IPS-15b (cell line): ENCODE measurements around the gene ELP6.

ENCODE experiments used
- H3K27me3 ChIP-seq: one replicate; pipeline ENCODE4 v1.6.1; 2013; ENCODE audit warnings: low read length; ENCODE audit not compliant: control insufficient read depth, insufficient read depth
- H3K36me3 ChIP-seq: one replicate; pipeline ENCODE4 v1.6.1; 2013; ENCODE audit warnings: low read length; ENCODE audit not compliant: control insufficient read depth, insufficient read depth
- H3K4me1 ChIP-seq: one replicate; pipeline ENCODE4 v1.6.1; 2013; ENCODE audit warnings: mild to moderate bottlenecking, low read length; ENCODE audit not compliant: control insufficient read depth, insufficient read depth
- H3K4me3 ChIP-seq: one replicate; pipeline ENCODE4 v1.5.1; 2013; ENCODE audit warnings: low read depth, low read length
- H3K9ac ChIP-seq: one replicate; pipeline ENCODE4 v1.6.1; 2013; ENCODE audit warnings: low read depth, mild to moderate bottlenecking, low read length
- H3K9me3 ChIP-seq: one replicate; pipeline ENCODE4 v1.6.1; 2013; ENCODE audit warnings: mild to moderate bottlenecking, low read length; ENCODE audit not compliant: control insufficient read depth, insufficient read depth

The ELP6 gene, protein sequence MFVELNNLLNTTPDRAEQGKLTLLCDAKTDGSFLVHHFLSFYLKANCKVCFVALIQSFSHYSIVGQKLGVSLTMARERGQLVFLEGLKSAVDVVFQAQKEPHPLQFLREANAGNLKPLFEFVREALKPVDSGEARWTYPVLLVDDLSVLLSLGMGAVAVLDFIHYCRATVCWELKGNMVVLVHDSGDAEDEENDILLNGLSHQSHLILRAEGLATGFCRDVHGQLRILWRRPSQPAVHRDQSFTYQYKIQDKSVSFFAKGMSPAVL

DNA sequence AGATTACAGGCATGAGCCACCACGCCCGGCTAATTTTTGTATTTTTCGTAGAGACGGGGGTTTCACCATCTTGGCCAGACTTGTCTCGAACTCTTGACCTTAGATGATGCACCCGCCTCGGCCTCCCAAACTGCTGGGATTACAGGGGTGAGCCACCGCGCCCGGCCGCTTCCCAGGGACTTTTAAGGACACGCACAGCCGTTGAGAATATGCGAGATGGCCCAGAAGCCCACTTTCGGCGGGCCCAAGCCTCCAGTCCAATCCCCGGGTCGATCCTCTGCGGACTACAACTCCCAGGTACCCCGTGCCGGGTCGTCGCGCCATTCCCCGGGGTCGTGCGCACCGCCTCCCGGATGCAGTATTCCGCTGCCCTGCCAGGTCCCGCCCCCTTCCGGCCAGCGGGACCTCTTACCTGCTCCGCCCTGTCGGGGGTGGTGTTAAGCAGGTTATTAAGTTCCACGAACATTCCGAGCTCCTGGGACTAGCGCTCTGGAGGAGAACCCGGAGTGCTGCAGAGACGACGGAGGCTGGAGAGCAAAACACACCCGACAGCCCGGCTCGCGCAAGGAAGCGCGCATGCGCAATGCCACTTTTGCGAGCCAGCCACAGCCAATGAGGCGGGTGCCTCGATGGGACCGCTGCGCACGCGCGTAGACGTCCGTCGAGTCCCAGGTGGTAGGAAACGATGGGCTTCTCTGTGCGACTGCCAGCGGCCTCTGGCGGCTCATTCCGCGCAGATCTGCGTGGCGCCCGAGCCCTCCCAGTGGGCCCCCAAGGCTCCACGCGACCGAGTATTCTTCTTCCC, at the start of gene ELP6:
Gene ELP6, minus strand, starts transcription at position 588 of the 805 bp plus-strand sequence. Its CDS starts 122 bp downstream, at position 466.
- peak within 1 kb of the TSS; percentile 96 for H3K4me3 ChIP-seq
- H3K9ac ChIP-seq, result peak within 1 kb of the TSS; percentile 85
- peaks cover 11% of the 10 kb centered on the region for H3K36me3 ChIP-seq
- no peaks in the 10 kb centered on the region for H3K27me3 ChIP-seq
- peaks cover 6% of the 10 kb centered on the region for H3K4me1 ChIP-seq
- H3K9me3 ChIP-seq, result no peaks in the 10 kb centered on the region

DNA sequence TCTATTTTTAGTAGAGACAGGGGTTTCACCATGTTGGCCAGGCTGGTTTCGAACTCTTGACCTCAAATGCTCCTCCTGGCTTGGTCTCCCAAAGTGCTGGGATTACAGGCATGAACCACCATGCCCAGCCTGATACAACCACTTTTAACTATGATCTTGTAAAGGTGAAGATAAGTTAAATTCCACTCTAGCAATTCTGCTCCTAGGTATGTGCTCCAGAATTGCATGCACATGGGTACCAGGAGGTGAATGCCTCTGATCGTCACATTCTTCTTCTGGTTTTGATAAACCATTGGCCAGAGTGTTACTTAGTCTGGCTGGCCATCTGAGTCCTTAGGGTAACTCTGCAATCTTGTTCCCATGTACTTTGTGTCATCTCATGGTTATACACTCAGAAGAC, 42.8 kb upstream of the ELP6 start:
- Histone ChIP-seq H3K4me1 (no peaks in the 10 kb centered on the region), H3K9ac (no peak overlapping the region), H3K9me3 (no peaks in the 10 kb centered on the region), H3K27me3 (no peaks in the 10 kb centered on the region), H3K4me3 (no peak overlapping the region), H3K36me3 (no peaks in the 10 kb centered on the region)

DNA sequence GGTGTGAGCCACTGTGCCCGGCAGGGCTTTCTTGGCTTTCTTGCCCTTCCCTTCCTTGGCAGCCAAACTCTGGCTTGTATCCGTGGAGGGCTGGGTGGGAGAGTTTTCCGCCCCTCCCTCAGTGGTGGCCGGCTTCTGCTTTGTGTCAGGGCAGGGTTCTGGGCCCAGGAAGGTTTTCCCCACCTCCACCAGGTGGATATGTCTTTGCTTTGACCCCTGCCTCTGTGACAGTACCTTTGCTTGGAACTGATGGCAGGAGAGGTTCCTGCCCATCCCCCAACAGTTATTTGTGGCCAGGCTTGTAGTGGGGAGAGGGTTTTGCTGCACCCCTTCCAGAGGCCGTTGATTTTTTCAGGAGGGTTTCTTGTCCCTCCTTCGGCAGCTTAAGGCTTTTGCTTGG, 40.8 kb upstream of the ELP6 start:
- Histone ChIP-seq H3K36me3 (no peaks in the 10 kb centered on the region), H3K4me3 (no peak overlapping the region), H3K9me3 (no peaks in the 10 kb centered on the region), H3K9ac (no peak overlapping the region), H3K4me1 (no peaks in the 10 kb centered on the region), H3K27me3 (no peaks in the 10 kb centered on the region)

DNA sequence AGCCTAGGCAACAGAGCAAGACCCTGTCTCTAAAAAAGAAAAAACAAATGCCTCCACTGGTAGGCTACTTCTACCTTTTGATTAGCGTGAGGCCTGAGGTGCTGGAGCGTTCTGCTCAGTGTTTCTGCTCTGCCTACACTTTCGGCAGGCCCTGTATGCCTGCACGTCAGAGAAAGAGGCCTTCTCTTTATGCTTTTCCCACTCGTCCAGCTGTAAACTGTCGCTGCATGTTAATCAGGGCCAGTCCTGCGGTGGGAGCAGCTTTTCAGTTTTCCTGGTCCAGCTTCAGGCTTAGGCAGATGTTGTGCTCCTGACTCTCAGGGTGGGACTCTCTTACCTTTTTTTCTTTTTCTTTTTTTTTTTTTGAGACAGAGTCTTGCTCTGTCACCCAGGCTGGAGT, 39.9 kb upstream of the ELP6 start:
- no peaks in the 10 kb centered on the region for H3K27me3 ChIP-seq
- H3K4me1 ChIP-seq, result no peaks in the 10 kb centered on the region
- no peaks in the 10 kb centered on the region for H3K9me3 ChIP-seq
- no peak overlapping the region for H3K4me3 ChIP-seq
- H3K9ac ChIP-seq, result no peak overlapping the region
- no peaks in the 10 kb centered on the region for H3K36me3 ChIP-seq

DNA sequence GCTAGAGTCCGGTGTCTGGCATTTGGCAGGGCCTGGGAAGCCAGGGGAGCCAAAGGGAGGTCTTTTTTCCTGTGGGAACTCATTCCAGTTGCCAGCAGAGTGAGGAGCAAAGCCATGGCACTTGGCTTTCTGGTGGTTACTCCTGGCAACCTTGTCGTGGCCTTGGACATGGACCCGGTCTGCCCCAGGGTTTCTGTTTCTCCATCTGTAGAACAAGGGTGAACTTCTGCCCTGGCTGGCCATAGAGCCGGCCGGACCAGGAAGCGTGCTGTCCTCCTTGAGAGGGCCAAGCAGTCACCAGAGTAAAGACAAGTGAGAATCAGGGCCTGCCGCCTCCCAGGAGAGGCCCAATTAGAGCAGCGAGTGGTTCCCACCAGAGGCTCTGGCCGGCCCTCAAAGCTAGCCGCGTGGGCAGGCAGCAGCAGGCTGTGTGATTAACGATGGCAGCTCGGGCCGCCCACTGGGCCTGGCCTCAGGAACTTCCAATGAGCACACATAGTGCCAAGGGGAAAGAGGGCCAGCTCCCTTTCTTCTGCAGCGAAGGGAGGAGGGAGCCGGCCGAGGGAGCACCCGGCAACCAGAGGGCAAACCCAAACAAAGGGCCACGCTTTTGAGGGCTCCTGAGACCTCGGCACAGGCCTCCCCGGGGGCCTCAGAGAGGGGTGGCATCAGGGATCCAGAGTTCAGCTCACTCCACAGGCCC, 29.1 kb upstream of the ELP6 start:
- no peak overlapping the region for H3K4me3 ChIP-seq
- no peaks in the 10 kb centered on the region for H3K4me1 ChIP-seq
- no peaks in the 10 kb centered on the region for H3K9me3 ChIP-seq
- H3K9ac ChIP-seq, result no peak overlapping the region
- no peaks in the 10 kb centered on the region for H3K36me3 ChIP-seq
- no peaks in the 10 kb centered on the region for H3K27me3 ChIP-seq

DNA sequence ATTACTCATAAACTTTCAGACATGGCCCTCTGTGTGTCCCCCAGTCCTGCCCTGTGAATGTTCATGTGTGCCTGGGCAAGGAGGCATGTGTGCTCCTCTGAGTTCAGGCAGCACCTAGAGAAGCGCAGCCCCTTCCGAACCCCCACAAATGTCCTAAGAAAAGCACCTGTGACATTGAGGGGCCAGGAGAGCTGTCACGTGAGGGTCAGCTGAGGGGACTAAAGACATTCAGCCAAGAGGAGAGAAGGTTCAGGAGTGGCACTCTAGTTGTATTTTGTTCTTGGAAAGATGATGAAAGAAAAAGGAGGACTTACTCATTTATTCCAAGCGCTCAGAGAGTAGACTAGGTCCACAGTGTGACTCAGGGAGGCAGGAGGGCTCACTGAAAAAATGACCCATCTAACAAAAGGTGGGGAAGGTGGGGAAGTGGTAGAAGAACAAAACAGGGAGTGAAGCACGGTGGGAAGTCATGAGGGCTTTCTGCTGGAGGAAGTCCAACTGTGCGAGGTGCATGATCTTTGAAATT, 28.1 kb upstream of the ELP6 start:
- Histone ChIP-seq H3K4me1 (no peaks in the 10 kb centered on the region), H3K36me3 (no peaks in the 10 kb centered on the region), H3K27me3 (no peaks in the 10 kb centered on the region), H3K4me3 (no peak overlapping the region), H3K9ac (no peak overlapping the region), H3K9me3 (no peaks in the 10 kb centered on the region)

DNA sequence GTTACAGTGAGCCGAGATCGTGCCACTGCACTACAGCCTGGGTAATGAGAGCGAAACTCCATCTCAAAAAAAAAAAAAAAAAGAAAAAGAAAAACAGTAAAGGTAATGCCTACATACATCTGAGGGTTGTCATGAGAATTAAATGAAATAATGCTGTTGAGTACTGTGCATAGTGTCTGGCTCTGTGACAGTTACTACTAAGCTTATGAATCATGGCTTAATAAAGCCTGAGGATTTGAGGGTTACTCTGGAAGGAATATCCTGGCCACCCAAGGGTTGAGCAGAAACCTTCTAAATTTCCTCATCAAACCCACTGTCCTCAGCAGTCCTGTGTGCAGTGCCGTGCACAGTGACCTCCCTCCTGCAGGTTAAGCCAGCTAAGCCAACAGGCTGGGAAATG, 26.8 kb upstream of the ELP6 start:
- no peak overlapping the region for H3K4me3 ChIP-seq
- H3K4me1 ChIP-seq, result no peaks in the 10 kb centered on the region
- no peaks in the 10 kb centered on the region for H3K9me3 ChIP-seq
- no peaks in the 10 kb centered on the region for H3K27me3 ChIP-seq
- H3K9ac ChIP-seq, result no peak overlapping the region
- no peaks in the 10 kb centered on the region for H3K36me3 ChIP-seq

DNA sequence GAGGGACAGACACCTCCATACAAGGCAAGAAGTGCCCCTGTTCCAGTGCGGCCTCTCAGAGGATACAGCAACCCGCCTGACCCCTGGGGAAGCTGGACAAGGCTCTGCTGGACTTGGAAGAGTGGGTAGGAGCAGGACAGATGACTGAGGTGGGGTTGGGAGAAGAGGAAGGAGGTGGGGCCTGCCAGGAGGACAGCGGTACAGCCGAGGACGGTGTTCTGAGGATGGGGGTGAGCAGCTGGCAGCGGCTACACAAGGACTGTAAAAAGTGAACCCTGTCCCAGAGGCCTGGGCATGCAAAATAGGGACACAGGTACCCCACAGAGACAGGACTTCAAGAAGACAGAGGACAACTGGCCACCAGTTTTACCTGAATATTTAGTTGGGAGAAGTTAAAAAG, 23.5 kb upstream of the ELP6 start:
- H3K9ac ChIP-seq, result no peak overlapping the region
- H3K4me3 ChIP-seq, result no peak overlapping the region
- H3K4me1 ChIP-seq, result no peaks in the 10 kb centered on the region
- no peaks in the 10 kb centered on the region for H3K9me3 ChIP-seq
- H3K36me3 ChIP-seq, result no peaks in the 10 kb centered on the region
- no peaks in the 10 kb centered on the region for H3K27me3 ChIP-seq

DNA sequence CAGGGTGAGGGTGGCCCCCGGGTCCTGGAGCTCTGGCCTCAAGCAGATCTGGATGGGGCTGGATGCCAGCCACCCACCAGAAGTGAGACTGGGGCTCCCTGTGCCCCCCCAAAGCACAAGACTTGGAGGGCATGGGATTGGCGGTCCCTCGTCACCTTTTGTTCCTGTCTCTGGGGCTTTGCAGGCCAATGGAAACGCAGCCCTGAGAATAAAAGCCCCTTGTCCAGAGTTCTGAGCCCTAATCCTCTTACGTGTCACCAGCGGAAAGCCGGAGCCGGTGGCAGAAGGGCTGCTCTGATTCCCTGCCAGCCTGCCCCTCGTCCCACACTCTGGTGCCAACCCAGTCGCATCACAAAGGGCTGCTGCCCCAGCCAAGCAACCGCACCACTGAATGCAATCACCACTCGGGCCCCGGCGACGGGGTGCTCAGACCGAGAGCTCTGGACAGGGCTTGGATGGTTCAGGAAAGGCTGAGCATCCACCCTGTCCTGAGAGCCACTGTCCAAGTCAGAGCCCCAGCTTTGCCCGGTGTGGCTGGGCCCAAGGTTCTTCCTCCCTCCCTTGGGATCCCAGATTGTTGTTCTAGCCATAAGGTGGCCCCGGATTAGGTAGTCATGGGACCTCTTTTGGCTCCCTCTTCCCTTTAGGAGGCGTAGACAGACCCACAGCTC, 22.8 kb upstream of the ELP6 start:
- H3K4me3 ChIP-seq, result no peak overlapping the region
- no peak overlapping the region for H3K9ac ChIP-seq
- no peaks in the 10 kb centered on the region for H3K4me1 ChIP-seq
- H3K27me3 ChIP-seq, result no peaks in the 10 kb centered on the region
- H3K36me3 ChIP-seq, result no peaks in the 10 kb centered on the region
- no peaks in the 10 kb centered on the region for H3K9me3 ChIP-seq

DNA sequence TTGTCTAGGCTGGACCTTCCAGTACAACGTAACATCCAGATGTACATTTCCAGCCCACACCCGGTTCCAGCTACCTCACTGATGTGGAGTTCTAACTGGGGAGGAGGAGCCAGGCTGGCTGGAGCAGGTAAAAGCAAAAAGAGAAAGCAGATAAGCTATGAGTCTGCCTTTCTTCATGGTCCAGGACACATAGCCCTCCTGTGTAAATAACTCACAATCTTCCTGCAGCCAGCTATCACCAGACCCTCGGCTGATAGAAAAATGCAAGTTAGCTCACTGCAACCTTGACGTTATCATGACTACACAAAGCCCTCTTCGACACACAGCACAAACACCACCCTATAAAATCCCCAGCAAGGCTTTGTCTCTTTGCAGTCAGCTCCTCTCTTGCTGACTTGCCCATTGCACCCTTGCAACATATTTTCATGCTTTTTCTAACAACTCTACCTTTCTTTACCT, 20.5 kb upstream of the ELP6 start:
- Histone ChIP-seq H3K27me3 (no peaks in the 10 kb centered on the region), H3K4me3 (no peak overlapping the region), H3K9me3 (no peaks in the 10 kb centered on the region), H3K36me3 (no peaks in the 10 kb centered on the region), H3K4me1 (no peaks in the 10 kb centered on the region), H3K9ac (no peak overlapping the region)

DNA sequence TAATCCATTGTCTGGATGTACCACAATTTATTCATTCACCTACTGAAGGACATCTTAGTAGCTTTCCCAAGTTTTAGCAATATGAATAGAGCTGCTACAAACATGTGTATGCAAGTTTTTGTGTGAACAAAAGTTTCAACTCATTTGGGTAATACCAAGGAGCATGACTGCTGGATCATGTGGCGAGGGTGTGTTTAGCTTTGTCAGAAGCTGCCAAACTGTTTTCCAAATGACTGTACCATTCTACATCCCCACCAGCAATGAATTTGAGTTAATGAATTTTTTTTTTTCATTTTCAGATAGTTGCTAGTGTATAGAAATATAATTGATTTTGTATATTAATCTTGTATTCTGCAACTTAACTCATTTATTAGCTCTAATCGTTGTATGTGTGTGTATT, 20.0 kb upstream of the ELP6 start:
- Histone ChIP-seq H3K4me3 (no peak overlapping the region), H3K9me3 (no peaks in the 10 kb centered on the region)

More for the DNA sequence above, 20.0 kb upstream of the ELP6 start:
- no peak overlapping the region for H3K9ac ChIP-seq
- no peaks in the 10 kb centered on the region for H3K27me3 ChIP-seq
- no peaks in the 10 kb centered on the region for H3K36me3 ChIP-seq
- H3K4me1 ChIP-seq, result no peaks in the 10 kb centered on the region
